HEK293 (cell line): ENCODE results near the gene AATK.

Source experiments
- CTCF ChIA-PET: fragments of 350-600 bp; formaldehyde crosslinking; extraction: SDS; loops from one replicate; lab custom pipeline; 2021; ENCODE audit warnings: antibody characterized with exemption; lab: Yijun Ruan, JAX
- POLR2A ChIA-PET: fragments of 300-600 bp; formaldehyde crosslinking; extraction: SDS; loops from one replicate; lab custom pipeline; 2020; ENCODE audit warnings: antibody characterized with exemption, inconsistent platforms; lab: Yijun Ruan, JAX
- H3K27ac ChIP-seq: fragments of 200-500 bp; sonication (Bioruptor generic); 2 replicates; pipeline ENCODE4 v1.5.1; 2014; ENCODE audit warnings: low read depth, low read length, control low read depth, inconsistent platforms; ENCODE audit errors: extremely low read depth
- H3K36me3 ChIP-seq, 2 experiments: fragments of 200-500 bp in 1 of 2; sonication (Bioruptor generic) in 1 of 2; 1 replicate in 1 of 2; 2 replicates in 1 of 2; pipeline ENCODE4 v1.5.1; 2014 to 2017; ENCODE audit warnings: inconsistent platforms in 2 of 2, low read length in 2 of 2; ENCODE audit not compliant: control insufficient read depth in 2 of 2, insufficient read depth in 1 of 2
- H3K4me1 ChIP-seq: fragments of 200-500 bp; sonication (Bioruptor generic); 2 replicates; pipeline ENCODE4 v1.5.1; 2014; ENCODE audit warnings: mild to moderate bottlenecking, low read length, inconsistent platforms; ENCODE audit not compliant: control insufficient read depth, insufficient read depth
- H3K4me3 ChIP-seq: 2 replicates; pipeline ENCODE4 v1.5.1; 2011; ENCODE audit warnings: low read depth, mild to moderate bottlenecking, control low read depth, low read length, moderate library complexity
- H3K9me3 ChIP-seq: fragments of 200-500 bp; sonication (Bioruptor generic); 2 replicates; pipeline ENCODE4 v1.5.1; 2014; ENCODE audit warnings: low read depth, low read length, inconsistent platforms; ENCODE audit not compliant: control insufficient read depth, insufficient read depth
- HOXA7 ChIP-seq: sonication (generic); formaldehyde crosslinking; IDR thresholded peaks from 2 replicates; pipeline ENCODE4 v1.8.1; 2022; ENCODE audit warnings: missing genetic modification reagents, borderline replicate concordance
- IKZF3 ChIP-seq: fragments of 450-650 bp; IDR thresholded peaks from 2 replicates; pipeline ENCODE4 v1.5.0; 2018; ENCODE audit warnings: missing biosample characterization, mild to moderate bottlenecking, missing genetic modification characterization, moderate library complexity
- KLF10 ChIP-seq: fragments of 450-650 bp; IDR thresholded peaks from 2 replicates; pipeline ENCODE4 v1.5.1; 2018; ENCODE audit warnings: missing biosample characterization, mild to moderate bottlenecking, missing genetic modification characterization
- YY2 ChIP-seq: fragments of 450-650 bp; formaldehyde crosslinking; IDR thresholded peaks from 2 replicates; pipeline ENCODE4 v1.5.1; 2016; ENCODE audit warnings: missing biosample characterization, missing genetic modification characterization
- ZNF114 ChIP-seq: fragments of 450-650 bp; formaldehyde crosslinking; IDR thresholded peaks from 2 replicates; pipeline ENCODE4 v1.5.0; 2017; ENCODE audit warnings: missing biosample characterization, missing genetic modification characterization
- ZNF132 ChIP-seq: fragments of 450-650 bp; formaldehyde crosslinking; IDR thresholded peaks from 2 replicates; pipeline ENCODE4 v1.5.1; 2017; ENCODE audit warnings: missing biosample characterization, missing genetic modification characterization, borderline replicate concordance
- ZNF18 ChIP-seq: fragments of 450-650 bp; formaldehyde crosslinking; IDR thresholded peaks from 2 replicates; pipeline ENCODE4 v1.5.1; 2016; ENCODE audit warnings: missing biosample characterization, missing genetic modification characterization
- ZNF211 ChIP-seq: fragments of 450-650 bp; formaldehyde crosslinking; IDR thresholded peaks from 2 replicates; pipeline ENCODE4 v1.5.1; 2016; ENCODE audit warnings: low read depth, missing biosample characterization, missing genetic modification characterization
- ZNF266 ChIP-seq: fragments of 450-650 bp; formaldehyde crosslinking; IDR thresholded peaks from 2 replicates; pipeline ENCODE4 v1.5.1; 2016; ENCODE audit warnings: missing biosample characterization, missing genetic modification characterization, low read depth
- ZNF350 ChIP-seq: fragments of 450-650 bp; formaldehyde crosslinking; IDR thresholded peaks from 2 replicates; pipeline ENCODE4 v1.5.0; 2017; ENCODE audit warnings: missing biosample characterization, mild to moderate bottlenecking, missing genetic modification characterization
- ZNF362 ChIP-seq: fragments of 450-650 bp; formaldehyde crosslinking; IDR thresholded peaks from 2 replicates; pipeline ENCODE4 v1.5.1; 2016; ENCODE audit warnings: missing biosample characterization, missing genetic modification characterization
- ZNF433 ChIP-seq: fragments of 450-650 bp; formaldehyde crosslinking; IDR thresholded peaks from 2 replicates; pipeline ENCODE4 v1.5.1; 2016; ENCODE audit warnings: missing biosample characterization, missing genetic modification characterization, low read depth
- ZNF704 ChIP-seq: fragments of 450-650 bp; formaldehyde crosslinking; IDR thresholded peaks from 2 replicates; pipeline ENCODE4 v1.5.1; 2016; ENCODE audit warnings: missing biosample characterization, missing genetic modification characterization
- ZNF768 ChIP-seq: fragments of 450-650 bp; formaldehyde crosslinking; IDR thresholded peaks from 2 replicates; pipeline ENCODE4 v1.5.1; 2018; ENCODE audit warnings: missing biosample characterization, mild to moderate bottlenecking, missing genetic modification characterization
- TF ChIP-seq, protein P1 (sequence below): fragments of 450-650 bp; formaldehyde crosslinking; IDR thresholded peaks from 2 replicates; pipeline ENCODE4 v1.5.1; 2016; ENCODE audit warnings: missing biosample characterization, missing genetic modification characterization
- TF ChIP-seq, protein P2 (sequence below): fragments of 450-650 bp; formaldehyde crosslinking; IDR thresholded peaks from 2 replicates; pipeline ENCODE4 v1.5.1; 2016; ENCODE audit warnings: missing biosample characterization, missing genetic modification characterization
- TF ChIP-seq, protein P3 (sequence below): fragments of 450-650 bp; formaldehyde crosslinking; IDR thresholded peaks from 2 replicates; pipeline ENCODE4 v1.5.1; 2016; ENCODE audit warnings: missing biosample characterization, missing genetic modification characterization
- TF ChIP-seq, protein P4 (sequence below): fragments of 450-650 bp; formaldehyde crosslinking; IDR thresholded peaks from 2 replicates; pipeline ENCODE4 v1.5.1; 2017; ENCODE audit warnings: missing biosample characterization, missing genetic modification characterization

The AATK gene

GRCh38 chr17:81111066-81111465 lies 55.0 kb downstream of the AATK start:
- POLR2A ChIA-PET, result no interaction called here
- no peaks in the 10 kb centered on the region for H3K4me1 ChIP-seq
- no peaks in the 10 kb centered on the region for H3K9me3 ChIP-seq
- H3K4me3 ChIP-seq, result no peak overlapping the region
- TF ChIP-seq ZNF768 (tag by site-specific recombination) (no peak), KLF10 (tag by site-specific recombination) (no peak), ZNF132 (tag by site-specific recombination) (no peak), ZNF114 (no peak), YY2 (tag by site-specific recombination) (no peak), ZNF18 (tag by site-specific recombination) (no peak), HOXA7 (CRISPR knock-in tag) (no peak), IKZF3 (tag by site-specific recombination) (no peak), ZNF362 (tag by site-specific recombination) (no peak), ZNF266 (tag by site-specific recombination) (no peak), ZNF433 (no peak), ZNF704 (no peak), ZNF211 (no peak), ZNF350 (tag by site-specific recombination) (no peak)
- TF ChIP-seq, protein P1, sequence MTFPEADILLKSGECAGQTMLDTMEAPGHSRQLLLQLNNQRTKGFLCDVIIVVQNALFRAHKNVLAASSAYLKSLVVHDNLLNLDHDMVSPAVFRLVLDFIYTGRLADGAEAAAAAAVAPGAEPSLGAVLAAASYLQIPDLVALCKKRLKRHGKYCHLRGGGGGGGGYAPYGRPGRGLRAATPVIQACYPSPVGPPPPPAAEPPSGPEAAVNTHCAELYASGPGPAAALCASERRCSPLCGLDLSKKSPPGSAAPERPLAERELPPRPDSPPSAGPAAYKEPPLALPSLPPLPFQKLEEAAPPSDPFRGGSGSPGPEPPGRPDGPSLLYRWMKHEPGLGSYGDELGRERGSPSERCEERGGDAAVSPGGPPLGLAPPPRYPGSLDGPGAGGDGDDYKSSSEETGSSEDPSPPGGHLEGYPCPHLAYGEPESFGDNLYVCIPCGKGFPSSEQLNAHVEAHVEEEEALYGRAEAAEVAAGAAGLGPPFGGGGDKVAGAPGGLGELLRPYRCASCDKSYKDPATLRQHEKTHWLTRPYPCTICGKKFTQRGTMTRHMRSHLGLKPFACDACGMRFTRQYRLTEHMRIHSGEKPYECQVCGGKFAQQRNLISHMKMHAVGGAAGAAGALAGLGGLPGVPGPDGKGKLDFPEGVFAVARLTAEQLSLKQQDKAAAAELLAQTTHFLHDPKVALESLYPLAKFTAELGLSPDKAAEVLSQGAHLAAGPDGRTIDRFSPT, result no peak
- TF ChIP-seq, protein P2, sequence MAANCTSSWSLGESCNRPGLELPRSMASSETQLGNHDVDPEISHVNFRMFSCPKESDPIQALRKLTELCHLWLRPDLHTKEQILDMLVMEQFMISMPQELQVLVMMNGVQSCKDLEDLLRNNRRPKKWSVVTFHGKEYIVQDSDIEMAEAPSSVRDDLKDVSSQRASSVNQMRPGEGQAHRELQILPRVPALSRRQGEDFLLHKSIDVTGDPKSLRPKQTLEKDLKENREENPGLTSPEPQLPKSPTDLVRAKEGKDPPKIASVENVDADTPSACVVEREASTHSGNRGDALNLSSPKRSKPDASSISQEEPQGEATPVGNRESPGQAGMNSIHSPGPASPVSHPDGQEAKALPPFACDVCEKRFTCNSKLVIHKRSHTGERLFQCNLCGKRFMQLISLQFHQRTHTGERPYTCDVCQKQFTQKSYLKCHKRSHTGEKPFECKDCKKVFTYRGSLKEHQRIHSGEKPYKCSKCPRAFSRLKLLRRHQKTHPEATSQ, result no peak
- TF ChIP-seq, protein P3, sequence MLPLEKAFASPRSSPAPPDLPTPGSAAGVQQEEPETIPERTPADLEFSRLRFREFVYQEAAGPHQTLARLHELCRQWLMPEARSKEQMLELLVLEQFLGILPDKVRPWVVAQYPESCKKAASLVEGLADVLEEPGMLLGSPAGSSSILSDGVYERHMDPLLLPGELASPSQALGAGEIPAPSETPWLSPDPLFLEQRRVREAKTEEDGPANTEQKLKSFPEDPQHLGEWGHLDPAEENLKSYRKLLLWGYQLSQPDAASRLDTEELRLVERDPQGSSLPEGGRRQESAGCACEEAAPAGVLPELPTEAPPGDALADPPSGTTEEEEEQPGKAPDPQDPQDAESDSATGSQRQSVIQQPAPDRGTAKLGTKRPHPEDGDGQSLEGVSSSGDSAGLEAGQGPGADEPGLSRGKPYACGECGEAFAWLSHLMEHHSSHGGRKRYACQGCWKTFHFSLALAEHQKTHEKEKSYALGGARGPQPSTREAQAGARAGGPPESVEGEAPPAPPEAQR, result no peak
- TF ChIP-seq, protein P4, sequence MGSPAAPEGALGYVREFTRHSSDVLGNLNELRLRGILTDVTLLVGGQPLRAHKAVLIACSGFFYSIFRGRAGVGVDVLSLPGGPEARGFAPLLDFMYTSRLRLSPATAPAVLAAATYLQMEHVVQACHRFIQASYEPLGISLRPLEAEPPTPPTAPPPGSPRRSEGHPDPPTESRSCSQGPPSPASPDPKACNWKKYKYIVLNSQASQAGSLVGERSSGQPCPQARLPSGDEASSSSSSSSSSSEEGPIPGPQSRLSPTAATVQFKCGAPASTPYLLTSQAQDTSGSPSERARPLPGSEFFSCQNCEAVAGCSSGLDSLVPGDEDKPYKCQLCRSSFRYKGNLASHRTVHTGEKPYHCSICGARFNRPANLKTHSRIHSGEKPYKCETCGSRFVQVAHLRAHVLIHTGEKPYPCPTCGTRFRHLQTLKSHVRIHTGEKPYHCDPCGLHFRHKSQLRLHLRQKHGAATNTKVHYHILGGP, result no peak
- peaks cover 0 to 8% of the 10 kb centered on the region in 2 experiments; a peak in 1 of 3 replicates for H3K36me3 ChIP-seq
- H3K27ac ChIP-seq, result no peak overlapping the region
- CTCF ChIA-PET, result interaction anchor here (0.6 to 1.1 kb wide), 2 partner anchors 88 to 319 kb away, joined by 4 to 6 read pairs; no protein-coding TSS in a partner anchor
